G401.6 (cell line): ENCODE data around the gene CST6.

ENCODE experiments used
- FAIRE-seq: peaks from 2 replicates; lab custom pipeline; 2012; peaks lifted over from hg19 to GRCh38; lab: Jason Lieb, UNC

Gene CST6, protein sequence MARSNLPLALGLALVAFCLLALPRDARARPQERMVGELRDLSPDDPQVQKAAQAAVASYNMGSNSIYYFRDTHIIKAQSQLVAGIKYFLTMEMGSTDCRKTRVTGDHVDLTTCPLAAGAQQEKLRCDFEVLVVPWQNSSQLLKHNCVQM

DNA sequence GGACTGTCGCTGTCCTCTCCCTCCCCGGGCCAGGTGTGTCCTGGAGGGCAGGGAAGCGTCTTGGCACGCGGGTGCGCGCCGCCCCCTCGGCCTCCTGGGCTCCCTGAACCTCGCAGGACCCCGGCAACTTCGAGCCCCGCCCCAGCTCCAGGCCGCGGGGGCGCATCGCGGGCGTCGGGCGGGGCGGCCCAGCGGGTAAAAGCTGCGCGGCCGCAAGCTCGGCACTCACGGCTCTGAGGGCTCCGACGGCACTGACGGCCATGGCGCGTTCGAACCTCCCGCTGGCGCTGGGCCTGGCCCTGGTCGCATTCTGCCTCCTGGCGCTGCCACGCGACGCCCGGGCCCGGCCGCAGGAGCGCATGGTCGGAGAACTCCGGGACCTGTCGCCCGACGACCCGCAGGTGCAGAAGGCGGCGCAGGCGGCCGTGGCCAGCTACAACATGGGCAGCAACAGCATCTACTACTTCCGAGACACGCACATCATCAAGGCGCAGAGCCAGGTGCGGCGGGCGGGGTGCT lies at the start of gene CST6:
Gene CST6 (plus strand): TSS at position 224 of the 519 bp plus-strand sequence. CDS start 37 bp downstream, at position 261.
- no peak for FAIRE-seq

DNA sequence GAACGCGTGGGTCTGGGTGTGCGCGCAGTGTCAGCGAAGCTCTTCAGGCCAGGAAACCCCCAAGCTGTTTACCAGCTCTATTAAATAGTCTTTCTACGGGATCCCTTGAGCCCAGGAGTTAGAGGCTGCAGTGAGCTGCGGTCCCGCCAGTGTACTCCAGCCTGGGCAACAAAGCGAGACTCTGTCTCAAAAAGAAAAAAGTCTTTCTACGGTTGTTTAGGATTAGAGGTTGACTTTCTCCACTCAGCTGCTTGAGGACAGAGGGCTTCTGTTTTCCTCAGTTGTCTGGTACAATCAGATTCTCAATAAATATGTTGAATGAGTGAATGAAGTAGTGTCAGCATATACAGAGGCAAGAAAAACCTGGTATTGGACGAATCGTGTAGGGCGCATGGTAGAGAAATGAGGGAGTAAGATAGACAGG lies 49.7 kb upstream of the CST6 start:
- no peak for FAIRE-seq

DNA sequence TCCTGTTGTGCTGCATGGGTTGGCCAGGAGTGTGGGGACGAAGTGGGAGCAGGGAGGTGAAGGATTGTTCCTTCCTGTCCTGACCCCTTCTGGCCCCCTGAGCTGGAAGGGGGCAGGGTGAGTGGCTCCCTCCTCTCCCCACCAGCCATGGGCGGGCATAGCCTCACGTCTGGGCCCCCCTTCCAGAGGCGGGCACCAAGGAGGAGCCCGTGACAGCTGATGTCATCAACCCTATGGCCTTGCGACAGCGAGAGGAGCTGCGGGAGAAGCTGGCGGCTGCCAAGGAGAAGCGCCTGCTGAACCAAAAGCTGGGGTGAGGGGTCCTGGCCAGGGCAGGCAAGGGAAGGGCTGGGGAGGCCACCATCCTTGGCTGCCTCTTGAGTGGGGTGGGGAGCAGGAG lies 46.9 kb upstream of the CST6 start:
- FAIRE-seq, result no peak

DNA sequence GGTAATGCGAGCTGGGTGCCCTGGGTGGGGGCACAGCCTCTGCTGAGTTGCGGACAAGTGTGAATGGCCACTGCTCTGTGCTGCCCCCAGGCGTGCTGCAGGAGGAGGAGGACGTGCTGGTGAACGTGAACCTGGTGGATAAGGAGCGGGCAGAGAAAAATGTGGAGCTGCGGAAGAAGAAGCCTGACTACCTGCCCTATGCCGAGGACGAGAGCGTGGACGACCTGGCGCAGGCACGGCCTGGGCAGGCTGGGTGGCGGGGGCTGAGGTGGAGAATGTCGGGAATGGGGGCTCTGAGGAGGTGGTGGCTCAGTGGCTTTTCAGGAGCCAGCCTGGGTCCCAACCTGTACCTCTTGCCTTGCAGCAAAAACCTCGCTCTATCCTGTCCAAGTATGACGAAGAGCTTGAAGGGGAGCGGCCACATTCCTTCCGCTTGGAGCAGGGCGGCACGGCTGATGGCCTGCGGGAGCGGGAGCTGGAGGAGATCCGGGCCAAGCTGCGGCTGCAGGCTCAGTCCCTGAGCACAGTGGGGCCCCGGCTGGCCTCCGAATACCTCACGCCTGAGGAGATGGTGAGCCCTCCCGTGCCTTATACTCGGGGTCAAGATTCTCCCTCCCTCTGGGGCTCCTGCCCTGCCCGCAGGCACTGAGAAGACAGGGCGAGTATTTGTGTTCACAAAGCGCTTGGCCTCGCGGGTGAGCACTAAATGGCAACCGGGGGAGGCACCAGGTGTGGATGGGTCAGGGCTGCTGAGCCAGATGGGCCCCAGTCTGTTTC lies 45.6 kb upstream of the CST6 start:
- FAIRE-seq, result no peak

DNA sequence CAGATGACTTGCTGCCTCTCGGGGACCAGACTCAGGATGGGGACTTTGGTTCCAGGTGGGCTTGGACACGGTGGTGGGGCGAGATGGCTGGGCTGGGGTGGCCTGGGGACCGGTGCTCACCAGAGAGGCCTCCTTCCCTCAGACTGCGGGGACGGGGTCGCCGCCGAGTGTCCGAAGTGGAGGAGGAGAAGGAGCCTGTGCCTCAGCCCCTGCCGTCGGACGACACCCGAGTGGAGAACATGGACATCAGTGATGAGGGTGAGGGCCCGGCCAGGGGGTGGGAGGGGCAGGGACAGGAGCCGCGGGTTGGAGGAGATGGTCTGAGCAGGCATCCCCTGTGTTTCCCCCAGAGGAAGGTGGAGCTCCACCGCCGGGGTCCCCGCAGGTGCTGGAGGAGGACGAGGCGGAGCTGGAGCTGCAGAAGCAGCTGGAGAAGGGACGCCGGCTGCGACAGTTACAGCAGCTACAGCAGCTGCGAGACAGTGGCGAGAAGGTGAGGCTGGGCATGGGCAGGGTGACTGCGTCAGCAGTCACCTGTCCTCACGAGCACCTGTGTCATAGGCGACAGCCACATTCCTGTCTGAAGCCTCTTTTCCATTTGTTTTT lies 44.4 kb upstream of the CST6 start:
- FAIRE-seq, result no peak

DNA sequence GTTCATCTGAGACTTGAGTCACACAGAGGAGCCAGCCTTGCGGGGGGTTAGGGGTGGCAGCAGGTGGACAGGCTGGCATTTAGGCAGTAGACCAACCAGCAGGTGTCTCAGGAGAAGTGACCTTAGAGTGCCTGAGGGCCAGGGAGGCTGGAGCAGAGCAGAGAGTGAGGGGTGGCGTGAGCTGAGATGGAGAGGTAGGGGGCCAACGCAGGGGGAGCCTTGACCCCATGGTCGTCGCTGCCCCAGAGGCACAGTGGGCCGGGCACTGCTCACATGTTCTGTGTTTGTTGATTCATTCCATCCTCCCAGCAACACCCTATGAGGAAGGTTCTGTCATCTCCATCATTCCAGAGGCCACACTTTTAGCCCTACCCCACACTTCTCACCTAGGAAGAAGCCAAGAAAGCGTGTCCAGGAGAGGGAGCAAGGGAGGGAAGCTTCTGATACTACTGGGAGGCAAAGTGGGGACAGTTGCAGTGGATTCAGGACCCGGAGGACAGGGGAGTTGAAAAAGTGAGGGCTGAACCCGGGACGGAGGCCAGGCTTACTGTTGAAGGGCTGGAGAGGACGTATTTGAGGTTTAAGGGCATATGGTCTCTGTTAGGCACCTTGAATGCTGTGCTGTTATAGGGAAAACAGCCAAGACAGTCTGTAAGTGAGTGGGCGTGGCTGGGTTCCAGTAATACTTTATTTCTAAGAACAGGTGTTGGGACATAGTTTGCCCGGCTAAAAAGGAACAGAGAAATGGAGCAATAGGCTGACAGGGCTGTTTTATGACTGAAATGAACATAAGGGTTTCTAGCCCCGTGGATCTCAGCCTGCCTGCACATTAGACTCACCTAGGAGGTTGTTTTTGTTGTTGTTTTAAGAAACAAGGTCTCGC lies 43.0 kb upstream of the CST6 start:
- FAIRE-seq, result no peak

DNA sequence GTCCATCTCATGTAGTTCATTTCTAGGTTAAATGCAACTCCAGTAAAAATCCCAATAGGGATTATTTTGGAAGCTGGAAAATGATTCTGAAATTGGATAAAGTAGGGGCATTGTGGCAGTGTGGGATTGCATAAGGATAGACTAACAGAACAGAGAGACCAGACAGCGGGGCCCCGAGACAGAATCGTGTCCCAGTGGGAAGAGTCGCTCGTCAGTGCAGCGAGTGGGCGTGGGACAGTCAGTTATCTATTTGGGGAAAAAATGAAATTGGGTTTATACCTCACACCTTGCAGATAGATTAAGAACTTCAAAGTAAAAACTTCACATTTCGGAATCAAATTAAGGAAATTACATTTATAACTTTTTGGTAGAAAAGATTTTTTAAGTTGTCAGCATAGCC lies 39.7 kb upstream of the CST6 start:
- no peak for FAIRE-seq

DNA sequence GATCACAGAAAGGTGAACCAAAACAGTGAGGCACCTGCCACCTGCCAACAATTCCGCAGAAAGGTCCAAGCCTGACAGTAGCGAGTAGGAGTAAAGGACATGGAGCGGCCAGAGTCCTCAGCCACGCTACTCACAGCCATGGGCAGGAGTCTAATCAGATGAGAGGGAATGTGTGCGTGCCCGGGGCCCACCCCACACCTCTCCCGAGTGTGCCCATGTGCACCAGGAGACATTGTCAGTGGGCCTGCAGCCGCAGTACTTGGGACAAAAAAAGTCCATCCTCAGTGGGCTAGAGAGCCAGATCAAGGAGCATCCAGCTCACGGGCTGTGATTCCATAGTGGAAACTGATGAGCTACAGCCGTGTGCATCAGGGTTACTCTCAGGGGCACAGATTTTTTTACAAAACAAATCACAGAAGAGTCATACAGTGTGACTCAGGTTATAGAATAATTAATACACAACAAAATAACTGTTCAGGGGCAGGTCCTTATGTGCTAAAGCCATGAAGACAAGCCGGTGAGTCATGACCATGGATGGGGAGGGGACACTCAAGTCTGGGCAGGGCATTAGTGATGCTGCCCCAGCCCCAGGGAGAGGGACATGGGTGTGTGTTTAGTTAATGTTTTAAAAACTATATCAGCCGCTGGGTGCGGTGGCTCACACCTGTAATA lies 38.2 kb upstream of the CST6 start:
- no peak for FAIRE-seq

DNA sequence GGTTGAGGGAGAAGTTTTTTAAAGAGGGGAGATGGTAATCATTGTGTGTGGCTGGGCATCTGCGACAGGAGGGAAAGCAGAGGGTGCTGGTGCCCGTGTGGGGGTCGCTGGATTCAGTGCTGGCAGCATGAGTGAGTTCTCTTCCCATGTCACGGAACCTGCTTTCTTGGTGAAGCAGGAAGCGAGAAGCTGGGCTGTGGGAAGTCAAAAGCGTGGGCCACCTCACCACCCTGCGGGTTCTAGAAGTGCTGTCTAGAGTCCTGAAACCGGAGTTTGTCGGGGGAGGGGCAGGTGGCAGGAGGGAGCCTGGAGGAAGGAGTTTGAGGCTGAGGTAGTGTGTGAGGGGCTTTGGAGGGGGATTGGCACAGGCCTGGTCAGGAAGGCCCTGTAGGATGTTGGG lies 36.0 kb upstream of the CST6 start:
- FAIRE-seq, result no peak

DNA sequence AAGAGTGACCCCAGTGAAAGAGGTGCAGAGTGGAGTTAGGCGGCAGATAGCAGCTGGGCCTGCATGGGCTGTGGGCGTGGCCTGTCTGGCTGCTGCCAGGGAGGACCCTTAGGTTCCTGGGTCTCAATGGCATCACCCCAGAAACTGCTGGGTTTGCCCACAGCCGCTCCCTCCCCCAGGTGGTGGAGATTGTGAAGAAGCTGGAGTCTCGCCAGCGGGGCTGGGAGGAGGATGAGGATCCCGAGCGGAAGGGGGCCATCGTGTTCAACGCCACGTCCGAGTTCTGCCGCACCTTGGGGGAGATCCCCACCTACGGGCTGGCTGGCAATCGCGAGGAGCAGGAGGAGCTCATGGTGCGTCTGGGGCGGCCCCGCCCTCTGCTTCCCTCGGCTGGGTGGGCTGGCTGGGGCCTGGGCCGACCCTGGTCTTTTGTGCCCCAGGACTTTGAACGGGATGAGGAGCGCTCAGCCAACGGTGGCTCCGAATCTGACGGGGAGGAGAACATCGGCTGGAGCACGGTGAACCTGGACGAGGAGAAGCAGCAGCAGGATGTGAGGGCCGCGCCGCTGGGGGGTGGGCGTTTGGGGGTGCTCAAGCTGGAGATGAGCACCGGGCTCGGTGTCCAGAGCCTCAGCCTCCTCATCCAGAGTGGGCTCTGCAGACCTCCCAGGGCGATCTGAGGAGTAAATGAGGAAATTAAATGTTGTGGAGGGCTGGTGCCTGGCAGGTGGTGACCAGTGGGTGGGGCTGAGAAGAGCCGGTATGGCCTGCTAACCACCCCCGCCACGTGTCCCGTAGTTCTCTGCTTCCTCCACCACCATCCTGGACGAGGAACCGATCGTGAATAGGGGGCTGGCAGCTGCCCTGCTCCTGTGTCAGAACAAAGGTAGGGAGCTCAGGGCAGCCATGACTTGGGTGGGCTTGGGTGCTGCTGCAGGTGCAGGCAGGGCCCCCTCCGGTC lies 35.3 kb upstream of the CST6 start:
- no peak for FAIRE-seq

DNA sequence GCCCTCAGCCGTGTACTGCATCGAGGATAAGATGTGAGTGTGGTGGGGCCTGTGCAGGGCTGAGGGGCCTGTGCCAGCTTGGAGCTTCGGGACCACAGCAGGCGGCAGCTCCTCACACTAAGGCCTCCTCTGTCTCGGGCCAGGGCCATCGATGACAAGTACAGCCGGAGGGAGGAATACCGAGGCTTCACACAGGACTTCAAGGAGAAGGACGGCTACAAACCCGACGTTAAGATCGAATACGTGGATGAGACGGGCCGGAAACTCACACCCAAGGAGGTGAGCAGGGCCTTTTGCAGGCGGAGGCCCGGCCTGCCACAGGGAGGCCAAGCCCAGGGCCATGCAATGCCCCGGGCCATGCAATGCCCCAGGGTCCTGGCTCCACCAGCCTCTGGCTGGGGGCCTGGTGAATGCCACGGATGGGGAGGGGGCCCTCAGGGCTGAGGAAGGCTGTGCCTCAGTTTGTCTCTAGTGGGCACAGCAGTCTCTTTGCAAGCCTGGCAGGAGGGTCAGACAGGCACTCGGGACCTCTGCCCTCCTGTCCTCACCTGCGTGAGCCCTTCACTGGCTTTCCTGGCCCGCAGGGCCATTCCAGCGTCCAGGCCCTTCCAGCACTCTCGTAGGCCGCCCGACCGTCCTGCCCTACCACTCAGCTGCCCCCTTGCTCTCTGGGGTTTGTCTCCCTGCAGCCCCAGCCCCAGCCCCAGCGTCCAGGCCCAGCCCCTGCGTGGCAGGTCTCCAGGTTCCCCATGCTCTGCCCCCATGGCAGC lies 34.0 kb upstream of the CST6 start:
- no peak for FAIRE-seq

DNA sequence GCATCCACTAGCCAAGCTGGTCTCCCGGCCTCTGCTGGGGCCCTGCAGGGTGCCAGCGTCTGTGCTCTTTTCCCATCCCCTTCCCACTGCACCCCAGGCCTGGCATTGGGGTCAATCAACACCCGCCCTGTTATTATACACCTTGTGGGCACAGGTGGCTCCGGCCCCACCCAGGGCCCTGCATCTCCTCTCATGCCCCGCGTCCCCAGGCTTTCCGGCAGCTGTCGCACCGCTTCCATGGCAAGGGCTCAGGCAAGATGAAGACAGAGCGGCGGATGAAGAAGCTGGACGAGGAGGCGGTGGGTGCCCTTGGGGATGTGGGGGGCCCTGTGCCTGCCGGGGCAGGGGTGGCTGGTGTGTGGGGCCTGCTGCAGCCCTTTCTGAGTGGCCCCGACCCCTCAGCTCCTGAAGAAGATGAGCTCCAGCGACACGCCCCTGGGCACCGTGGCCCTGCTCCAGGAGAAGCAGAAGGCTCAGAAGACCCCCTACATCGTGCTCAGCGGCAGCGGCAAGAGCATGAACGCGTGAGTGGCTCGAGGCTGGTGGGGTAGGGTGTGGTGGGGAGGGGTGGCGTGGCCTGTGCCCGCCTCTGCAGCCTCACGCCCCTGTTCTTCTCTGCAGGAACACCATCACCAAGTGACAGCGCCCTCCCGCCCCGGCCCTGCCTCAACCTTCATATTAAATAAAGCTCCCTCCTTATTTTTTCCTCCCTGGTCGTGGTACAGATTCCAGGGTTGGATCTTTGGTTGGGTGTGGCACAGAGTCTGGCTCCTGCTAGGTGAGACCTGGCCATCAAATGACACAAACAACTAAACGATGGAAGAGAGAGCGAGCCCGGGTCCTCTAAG lies 33.2 kb upstream of the CST6 start:
- no peak for FAIRE-seq

DNA sequence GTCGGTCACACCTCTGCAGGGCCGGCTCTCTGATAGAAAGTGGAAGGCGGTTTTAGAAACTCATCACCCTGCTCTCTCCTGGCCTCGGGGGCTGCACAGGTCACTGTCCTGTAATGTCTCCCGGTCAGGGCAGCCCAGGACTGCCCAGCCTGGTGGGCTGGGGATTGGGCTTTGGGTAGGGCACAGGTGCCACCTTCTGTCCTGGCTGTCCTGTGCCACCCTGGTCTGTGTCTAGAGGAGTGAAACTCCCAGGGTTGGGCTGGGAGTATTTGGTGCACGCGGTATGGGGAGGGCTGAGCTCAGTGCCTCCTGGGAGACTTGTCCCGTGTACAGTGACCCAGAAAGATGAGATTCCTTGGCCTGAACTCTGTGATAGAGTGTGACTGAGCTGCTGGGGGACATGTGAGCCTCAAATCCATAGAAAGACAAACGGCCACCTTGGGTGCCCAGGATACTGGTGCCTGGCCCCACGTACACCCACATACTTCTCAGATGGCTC lies 32.5 kb upstream of the CST6 start:
- FAIRE-seq, result no peak

DNA sequence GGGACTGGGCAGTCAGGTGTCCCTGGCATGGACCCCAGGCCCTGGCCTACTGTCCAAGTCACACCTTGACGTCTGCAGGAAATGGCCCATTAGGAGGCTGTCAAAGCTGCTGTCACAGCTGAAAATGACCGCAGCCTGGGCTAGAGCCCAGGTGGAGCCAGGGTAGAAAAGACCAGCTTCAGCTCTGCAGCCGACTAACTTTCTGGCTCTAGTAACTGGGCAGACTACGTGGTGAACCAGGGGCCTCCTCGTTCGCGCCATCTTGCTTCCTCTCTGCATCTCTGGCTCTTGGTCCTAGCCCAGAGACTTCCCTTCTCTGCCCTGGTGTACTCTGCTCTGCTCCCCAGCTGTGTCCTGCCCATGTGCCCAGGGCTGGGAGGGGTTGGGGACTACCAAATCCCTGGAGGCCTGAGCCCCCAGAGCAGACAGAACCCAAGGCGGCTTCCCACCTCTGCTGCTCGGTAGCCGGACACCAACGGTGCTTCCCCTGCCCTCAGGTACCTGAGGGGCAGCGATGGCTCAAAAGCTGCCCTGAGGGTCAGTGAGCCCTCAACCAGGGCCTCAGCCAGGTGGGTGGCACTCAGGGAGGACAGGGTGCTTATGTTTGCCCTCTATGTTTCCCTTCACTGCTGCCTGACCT lies 30.6 kb upstream of the CST6 start:
- FAIRE-seq, result no peak

DNA sequence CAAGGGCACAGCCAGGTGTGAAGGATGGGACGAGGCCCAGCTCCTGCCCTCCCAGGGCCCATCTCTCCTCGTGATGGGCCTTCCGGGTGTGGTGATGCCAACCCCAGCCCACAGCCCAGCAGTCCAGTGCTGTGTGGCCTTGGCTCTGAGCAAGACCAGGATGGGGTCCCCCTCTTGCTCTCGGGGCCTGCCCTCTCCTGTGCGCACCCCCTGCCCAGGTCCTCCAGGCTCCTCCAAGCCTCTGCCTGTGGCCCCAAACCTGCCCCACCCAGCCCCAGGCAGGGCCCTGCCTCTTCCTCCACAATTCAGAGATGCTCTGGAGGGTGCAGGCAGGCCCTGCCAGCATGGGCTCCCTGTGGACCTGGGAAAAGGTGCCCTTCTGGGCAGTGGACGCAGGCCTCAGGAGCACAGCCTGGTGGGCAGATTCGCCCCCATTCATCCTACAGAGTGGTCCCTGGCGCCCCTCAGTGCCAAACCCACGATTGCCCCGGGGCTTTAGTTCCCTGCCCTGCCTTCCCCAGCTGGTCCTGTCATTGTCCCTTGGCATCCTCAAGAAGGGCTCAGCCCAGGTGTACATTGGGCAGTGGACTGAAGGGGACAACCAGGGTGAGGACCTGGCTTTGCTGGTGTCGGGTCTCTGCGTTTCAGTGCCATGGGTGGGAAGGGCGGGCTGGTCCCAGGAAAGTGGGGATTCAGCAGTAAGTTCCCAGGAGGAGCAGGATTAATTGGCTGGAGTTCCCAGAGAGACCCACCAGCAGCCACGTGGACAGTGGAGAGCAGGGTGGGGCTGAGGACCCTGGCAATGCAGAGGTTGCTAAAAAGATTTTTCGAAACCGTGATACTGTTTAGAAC lies 29.6 kb upstream of the CST6 start:
- no peak for FAIRE-seq

DNA sequence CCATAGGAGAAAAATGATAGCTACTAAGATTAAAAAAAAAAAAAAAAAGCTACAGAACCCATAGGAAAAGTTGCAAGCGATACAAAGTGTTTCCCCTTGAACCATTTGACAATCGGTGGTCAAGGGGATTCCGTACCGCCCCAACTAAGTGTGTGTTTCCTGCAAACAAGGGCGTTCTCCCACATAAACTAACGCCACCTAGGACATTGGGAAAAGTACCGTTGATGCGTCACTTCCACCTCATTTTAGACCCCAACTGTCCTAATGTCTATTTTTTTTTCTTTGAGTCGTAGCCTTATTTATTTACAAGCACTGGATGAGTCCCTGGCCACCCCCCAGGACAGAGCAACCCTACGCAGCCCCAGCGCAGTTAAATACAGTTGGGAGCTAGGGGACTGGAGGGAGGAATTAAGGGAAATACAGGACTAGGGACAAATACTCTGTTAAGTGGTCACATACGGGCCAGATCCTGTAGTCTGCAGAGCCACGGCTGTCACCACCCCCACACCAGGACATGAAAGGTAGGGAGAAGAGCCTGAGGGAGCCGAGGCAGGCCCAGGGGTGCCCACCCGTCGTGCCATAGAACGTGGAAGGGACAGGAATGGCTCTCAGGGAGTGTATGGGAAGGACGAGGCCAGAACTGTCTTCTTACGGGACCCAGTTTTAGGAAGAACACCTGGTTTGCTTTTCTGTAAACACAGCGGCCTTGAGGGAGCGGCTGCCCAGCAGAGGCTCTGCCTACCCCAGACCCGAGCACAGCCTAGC lies 28.8 kb upstream of the CST6 start:
- FAIRE-seq, result no peak

DNA sequence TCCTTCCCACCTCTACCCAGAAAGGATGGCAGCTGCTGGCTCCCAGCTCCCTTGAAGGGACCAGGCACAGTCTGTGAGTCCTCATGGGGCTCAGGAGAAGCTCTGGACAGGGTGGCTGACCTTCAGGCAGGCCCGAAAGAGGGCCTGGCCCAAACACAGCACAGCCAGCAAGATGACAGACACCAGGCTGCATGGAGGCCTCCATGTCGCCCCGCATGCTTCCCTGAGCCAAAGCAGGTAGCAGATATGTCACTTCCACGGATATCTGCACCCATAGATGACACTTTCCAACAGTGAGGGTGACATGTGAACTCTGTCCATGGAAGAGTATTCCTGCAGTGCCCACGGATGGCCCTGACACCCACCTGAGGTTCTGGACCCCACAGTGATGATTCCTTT lies 28.2 kb upstream of the CST6 start:
- FAIRE-seq, result no peak
